Heart left ventricle (tissue), 16 donors: ENCODE data around the gene HERC5. TPM values are rescaled to one million over a fixed set of nuclear protein-coding genes. Genes with fewer than 3 reads are reported as not detected.
"Not testable (repeated sequence)": the region's sequence is repeated elsewhere in the genome, so short reads cannot be mapped to it uniquely, and the experiment has no call there.

Source experiments
- ATAC-seq, 4 donors: fragments of 200-7000 bp; cut with Tn5 transposase; one replicate each; pipeline ENCODE4 v1.9.1; 2020 to 2022; ENCODE audit warnings: moderate library complexity in 4 of 4, mild to moderate bottlenecking in 3 of 4, moderate number of reproducible peaks in 1 of 4
- DNase-seq, 5 donors: peaks; one replicate each; pipeline ENCODE4 v3.0.0-alpha.2; 2020
- H3K27ac ChIP-seq, 12 donors: fragments of 200-600 bp; sonication (generic) in 4 of 12; one replicate each; pipeline versions ENCODE4 v1.5.0 to v1.8.0; 2016 to 2022; ENCODE audit warnings: mild to moderate bottlenecking in 2 of 12
- H3K27me3 ChIP-seq, 9 donors: fragments of 200-600 bp; sonication (generic) in 2 of 9; one replicate each; pipeline versions ENCODE4 v1.5.1 to v1.8.0; 2016 to 2022; ENCODE audit warnings: mild to moderate bottlenecking in 3 of 9
- H3K36me3 ChIP-seq, 9 donors: fragments of 200-600 bp; sonication (generic) in 2 of 9; one replicate each; pipeline versions ENCODE4 v1.5.0 to v1.8.0; 2018 to 2022; ENCODE audit warnings: mild to moderate bottlenecking in 2 of 9
- H3K4me1 ChIP-seq, 12 donors: fragments of 200-600 bp; sonication (generic) in 4 of 12; one replicate each; pipeline versions ENCODE4 v1.5.0 to v1.8.0; 2016 to 2022; ENCODE audit warnings: mild to moderate bottlenecking in 3 of 12
- H3K4me3 ChIP-seq, 12 donors: fragments of 200-600 bp; sonication (generic) in 4 of 12; one replicate each; pipeline versions ENCODE4 v1.5.0 to v1.8.0; 2017 to 2022; ENCODE audit warnings: mild to moderate bottlenecking in 9 of 12, moderate library complexity in 4 of 12
- H3K9me3 ChIP-seq, 12 donors: fragments of 200-600 bp; sonication (generic) in 4 of 12; one replicate each; pipeline versions ENCODE4 v1.5.0 to v1.8.0; 2016 to 2022; ENCODE audit warnings: mild to moderate bottlenecking in 1 of 12
- CTCF ChIP-seq, 12 donors: fragments of 200-600 bp; sonication (generic) in 4 of 12; IDR thresholded peaks; one replicate each; pipeline versions ENCODE4 v1.5.0 to v1.8.0; 2018 to 2022; ENCODE audit warnings: antibody characterized with exemption in 12 of 12, mild to moderate bottlenecking in 5 of 12
- POLR2A ChIP-seq, 2 donors: fragments of 450-650 bp; IDR thresholded peaks; one replicate each; pipeline ENCODE4 v1.6.1; 2017; ENCODE audit warnings: antibody characterized with exemption in 2 of 2, mild to moderate bottlenecking in 2 of 2, moderate library complexity in 2 of 2
- WGBS, 4 donors: extraction: QIAGEN DNeasy Blood & Tissue Kit in 2 of 4; methylation state at CpG; one replicate each; pipeline versions ENCODE4 v1.1.5 to v1.1.7; 2013 to 2018; 5-methylcytosine and 5-hydroxymethylcytosine counted together
- intact Hi-C, 10 donors: fragments of 100-400 bp; cut with DNase I; formaldehyde crosslinking; loops; one replicate each; pipeline versions ENCODE4 v1.11.1 to v1.14.2; 2022
- polyA plus RNA-seq, 2 donors: library from polyadenylated mRNA; stranded (reverse); fragments of 200-250 nt; gene quantifications; one replicate each; pipeline ENCODE4 v1.2.3, GENCODE V29; 2013
- total RNA-seq, 9 donors: library from RNA; depleted of rRNA in 2 of 9; stranded (reverse); fragments of >200 nt in 2 of 9; fragmentation: NEBNext Ultra II Directional in 3 of 9; extraction: Animal tissue kit (Norgen Biotek cat#: 25700) in 3 of 9; gene quantifications; one replicate each; pipeline versions ENCODE4 v1.1.0 to v1.2.4, GENCODE V29; 2016 to 2023
- donor health status: ischemic (EF 13 %, LVEDD 7.1; RV severe dilation, severe dysfunction).
- donor health status: healthy with polysubstance abuse.
- donor health status: DM: no; HTN: yes; CAD: no.
- donor health status: DM: no; HTN: no; CAD: no.
- donor health status: ischemic (EF 25% LVEDD 6.9; RV normal size, moderate dysfunction).
- donor health status: ischemic (EF 25% LVEDD 5.7; RV mildly dilated, moderate dysfunction).
- donor health status: healthy.
- donor health status: DM: yes; HTN: yes; CAD: no.
- donor health status: ischemic (EF 35%, LVEDD 5.7; RV mildly dilated, moderate dysfunction).
- donor health status: nonischemic (EF 11% LVEDD 7.7; RV severe dilation, severe dysfunction).
- donor health status: DM: yes; HTN: yes; CAD: no.
- donor health status: PGD.
- donor health status: ischemic (EF 29% LVEDD 5.4; RV normal size, mild dysfunction).
- donor health status: nonischemic (EF 23%, LVEDD 6.1; RV moderate dilation, normal function).

Gene HERC5
- total and polyA plus RNA-seq, 11 donors, result 0.88 to 5.5 (median 2.0) TPM

GRCh38 chr4:88537709-88538108 is 80.8 kb downstream of the HERC5 start:
- Histone ChIP-seq H3K4me1 (peaks cover 0 to 13% (median 3%) of the 10 kb centered on the region in 12 donors), H3K27ac (no peak overlapping the region), H3K36me3 (no peaks in the 10 kb centered on the region), H3K27me3 (no peaks in the 10 kb centered on the region), H3K9me3 (no peaks in the 10 kb centered on the region), H3K4me3 (no peak overlapping the region)
- 59 to 76% (median 64%) methylated on average over 1 of the region's 1 CpG for WGBS, 4 donors
- intact Hi-C loops, result loop anchor here in 8 of 10 donors (2.0 to 10.0 kb wide), 7 partner anchors 119 to 490 kb away; no protein-coding TSS in a partner anchor
- no peak for DNase-seq
- TF ChIP-seq POLR2A (IDR thresholded peaks at IDR 0.05) (no peak), CTCF (IDR thresholded peaks at IDR 0.05) (no peak)
- ATAC-seq, result no peak

DNA sequence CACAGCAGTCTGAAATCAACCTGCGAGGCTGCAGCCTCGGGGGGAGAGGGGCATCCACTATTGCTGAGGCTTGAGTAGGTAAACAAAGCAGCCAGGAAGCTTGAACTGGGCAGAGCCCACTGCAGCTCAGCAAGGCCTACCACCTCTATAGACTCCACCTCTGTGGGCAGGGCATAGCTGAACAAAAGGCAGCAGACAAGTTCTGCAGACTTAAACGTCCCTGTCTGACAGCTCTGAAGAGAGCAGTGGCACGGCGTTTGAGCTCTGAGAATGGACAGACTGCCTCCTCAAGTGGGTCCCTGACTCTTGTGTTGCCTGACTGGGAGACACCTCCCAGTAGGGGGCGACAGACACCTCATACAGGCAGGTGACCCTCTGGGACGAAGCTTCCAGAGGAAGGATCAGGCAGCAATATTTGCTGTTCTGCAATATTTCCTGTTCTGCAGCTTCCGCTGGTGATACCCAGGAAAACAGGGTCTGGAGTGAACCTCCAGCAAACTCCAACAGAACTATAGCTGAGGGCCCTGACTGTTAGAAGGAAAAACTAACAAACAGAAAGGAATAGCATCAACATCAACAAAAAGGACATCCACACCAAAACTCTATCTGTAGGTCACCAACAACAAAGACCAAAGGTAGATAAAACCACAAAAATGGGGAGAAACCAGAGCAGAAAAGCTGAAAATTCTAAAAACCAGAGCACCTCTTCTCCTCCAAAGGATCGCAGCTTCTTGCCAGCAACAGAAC is 82.6 kb downstream of the HERC5 start:
- ATAC-seq, result peak in 2 of 4 donors; percentile 54 to 59
- peak; percentile 67 to 85 (median 77) for DNase-seq
- H3K9me3 ChIP-seq, H3K4me3 ChIP-seq, H3K27me3 ChIP-seq, H3K36me3 ChIP-seq, H3K4me1 ChIP-seq, H3K27ac ChIP-seq: not testable (repeated sequence)
- 25 to 31% (median 26%) methylated on average over 9 of the region's 9 CpGs for WGBS, 4 donors
- TF ChIP-seq CTCF (IDR thresholded peaks at IDR 0.05), result peak; percentile 60 to 83 (median 74)
- intact Hi-C loops, result loop anchor here (1.0 to 10.0 kb wide), 8 partner anchors 117 to 488 kb away; no protein-coding TSS in a partner anchor

GRCh38 chr4:88549815-88550214 is 92.9 kb downstream of the HERC5 start:
- TF ChIP-seq CTCF (IDR thresholded peaks at IDR 0.05), result no peak
- no peak for TF ChIP-seq POLR2A (IDR thresholded peaks at IDR 0.05)
- intact Hi-C loops, result loop anchor here in 1 of 10 donors (10.0 kb wide), 1 partner anchor 475 kb away; no protein-coding TSS in a partner anchor
- Histone ChIP-seq H3K9me3 (no peaks in the 10 kb centered on the region), H3K36me3 (no peaks in the 10 kb centered on the region), H3K4me3 (no peak overlapping the region), H3K4me1 (no peaks in the 10 kb centered on the region), H3K27ac (no peak overlapping the region), H3K27me3 (no peaks in the 10 kb centered on the region)
- ATAC-seq (no peak), DNase-seq (no peak)
- 89 to 92% (median 89%) methylated on average over 7 of the region's 7 CpGs for WGBS, 4 donors

Other genes starting within 250 kb of the HERC5 start
- gene PPM1K, start 172.6 kb upstream of the HERC5 start, total RNA-seq, result 100 to 1,000 TPM; 140 to 332 (median 245) TPM
- gene PPM1K, start 172.6 kb upstream of the HERC5 start, polyA plus RNA-seq, result 10 to 100 TPM; 72.8 to 88.5 TPM
- gene HERC6, start 78.3 kb upstream of the HERC5 start, total RNA-seq, result 10 to 100 TPM in 7 of 9 donors, 1 to 10 TPM in 2; 6.1 to 22.0 (median 15.6) TPM
- 1 to 10 TPM; 2.3 to 4.4 TPM for gene HERC6, start 78.3 kb upstream of the HERC5 start, polyA plus RNA-seq
- 10 to 100 TPM; 46.3 to 63.6 (median 54.2) TPM for gene PYURF, start 66.7 kb downstream of the HERC5 start, total RNA-seq
- gene PYURF, start 66.7 kb downstream of the HERC5 start, polyA plus RNA-seq, result 100 to 1,000 TPM in 1 of 2 donors, 10 to 100 TPM in 1; 71.5 to 102 TPM
- 10 to 100 TPM; 32.2 to 66.6 (median 48.9) TPM for gene HERC3, start 135.4 kb downstream of the HERC5 start, total RNA-seq
- 10 to 100 TPM; 10.4 to 34.9 TPM for gene HERC3, start 135.4 kb downstream of the HERC5 start, polyA plus RNA-seq
- 1 to 10 TPM; 2.7 to 7.9 (median 4.5) TPM for gene NAP1L5, start 240.7 kb downstream of the HERC5 start, total RNA-seq
- 1 to 10 TPM; 3.9 to 5.3 TPM for gene NAP1L5, start 240.7 kb downstream of the HERC5 start, polyA plus RNA-seq